Renal pelvis (tissue), 12 donors: ENCODE data around the gene NUP88. TPM values are rescaled to one million over a fixed set of nuclear protein-coding genes. Genes with fewer than 3 reads are reported as not detected.
"Not testable (repeated sequence)": the region's sequence is repeated elsewhere in the genome, so short reads cannot be mapped to it uniquely, and the experiment has no call there.

Source experiments
- DNase-seq: peaks from one replicate; pipeline ENCODE4 v3.0.0-alpha.2; 2013
- long read RNA-seq, 16 experiments: transcript quantifications; one replicate each; lab custom pipeline, GENCODE V29; 2026
- polyA plus RNA-seq, 3 donors: library from polyadenylated mRNA; unstranded; fragments of 120-200 nt; gene quantifications; one replicate each; pipeline ENCODE4 v1.2.1, GENCODE V29; 2013; ENCODE audit not compliant: insufficient read length in 3 of 3

NUP88 gene
- polyA plus RNA-seq = 10 to 100 TPM; 65.0 to 80.9 (median 77.2) TPM
- long read RNA-seq, donor 1, transcript NUP88-207 (17 exons, 2,916 nt) = major isoform, 5 of 13 reads
- long read RNA-seq, donor 1, partial matches to known transcripts = 5 of 13 reads
- long read RNA-seq, donor 1, other reads (novel, unspliced or antisense) = 0 of 13 reads
- long read RNA-seq, donor 2, transcript NUP88-207 (17 exons, 2,916 nt) = major isoform, 10 of 22 reads
- long read RNA-seq, donor 2, partial matches to known transcripts = 10 of 22 reads
- long read RNA-seq, donor 2, other reads (novel, unspliced or antisense) = 0 of 22 reads
- long read RNA-seq, donor 3, partial matches to known transcripts = 0 of 7 reads
- long read RNA-seq, donor 3, other reads (novel, unspliced or antisense) = 0 of 7 reads
- long read RNA-seq, donor 4, transcript NUP88-207 (17 exons, 2,916 nt) = major isoform, 5 of 18 reads
- long read RNA-seq, donor 4, partial matches to known transcripts = 11 of 18 reads
- long read RNA-seq, donor 4, other reads (novel, unspliced or antisense) = 0 of 18 reads
- long read RNA-seq, donor 5, partial matches to known transcripts = 0 of 2 reads
- long read RNA-seq, donor 5, other reads (novel, unspliced or antisense) = 0 of 2 reads
- long read RNA-seq, donor 6, partial matches to known transcripts = 29 of 123 reads
- long read RNA-seq, donor 6, other reads (novel, unspliced or antisense) = 88 of 123 reads
- long read RNA-seq, donor 7, partial matches to known transcripts = 47 of 94 reads
- long read RNA-seq, donor 7, other reads (novel, unspliced or antisense) = 37 of 94 reads
- long read RNA-seq, donor 8, partial matches to known transcripts = 14 of 43 reads
- long read RNA-seq, donor 8, other reads (novel, unspliced or antisense) = 24 of 43 reads
- long read RNA-seq, donor 9, transcript NUP88-207 (17 exons, 2,916 nt) = major isoform, 5 of 21 reads
- long read RNA-seq, donor 9, partial matches to known transcripts = 13 of 21 reads
- long read RNA-seq, donor 9, other reads (novel, unspliced or antisense) = 0 of 21 reads
- long read RNA-seq, donor 10, transcript NUP88-207 (17 exons, 2,916 nt) = major isoform, 5 of 103 reads
- long read RNA-seq, donor 10, partial matches to known transcripts = 21 of 103 reads
- long read RNA-seq, donor 10, other reads (novel, unspliced or antisense) = 73 of 103 reads
- long read RNA-seq, donor 11, transcript NUP88-207 (17 exons, 2,916 nt) = major isoform, 7 of 10 reads
- long read RNA-seq, donor 11, partial matches to known transcripts = 0 of 10 reads
- long read RNA-seq, donor 11, other reads (novel, unspliced or antisense) = 0 of 10 reads
- long read RNA-seq, donor 12, partial matches to known transcripts = 12 of 20 reads
- long read RNA-seq, donor 12, other reads (novel, unspliced or antisense) = 0 of 20 reads
- long read RNA-seq, donor 13, partial matches to known transcripts = 6 of 8 reads
- long read RNA-seq, donor 13, other reads (novel, unspliced or antisense) = 0 of 8 reads
- long read RNA-seq, donor 14 = 0 reads
- long read RNA-seq, donor 15 = 0 reads
- long read RNA-seq, donor 16, partial matches to known transcripts = 13 of 18 reads
- long read RNA-seq, donor 16, other reads (novel, unspliced or antisense) = 0 of 18 reads

GRCh38 chr17:5419356-5419958 lies at the start of gene NUP88:
TSS of gene NUP88 (minus strand) at chr17:5419662. CDS start at chr17:5419650, 12 bp downstream.
- DNase-seq = peak; percentile 99

DNA sequence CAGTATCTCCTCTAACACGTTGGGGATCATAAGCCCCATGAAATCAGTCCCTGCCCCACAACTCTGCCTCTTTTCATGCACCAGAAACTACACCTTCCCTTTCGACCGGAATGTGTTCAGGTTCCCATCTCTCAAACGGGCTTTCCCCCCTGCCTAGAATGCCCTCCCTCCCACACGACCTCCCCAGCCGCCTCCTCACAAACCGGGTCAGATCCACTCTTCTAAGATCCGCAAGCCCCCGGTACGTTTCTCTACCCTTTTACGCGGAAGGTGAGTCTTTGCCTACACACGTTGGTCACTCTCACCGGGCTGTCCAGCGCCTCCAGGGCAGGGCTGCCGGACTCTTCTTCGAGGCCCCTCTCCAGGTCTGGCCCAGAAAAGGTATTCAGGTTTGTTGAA lies 48.6 kb upstream of the NUP88 start:
- DNase-seq = no peak

DNA sequence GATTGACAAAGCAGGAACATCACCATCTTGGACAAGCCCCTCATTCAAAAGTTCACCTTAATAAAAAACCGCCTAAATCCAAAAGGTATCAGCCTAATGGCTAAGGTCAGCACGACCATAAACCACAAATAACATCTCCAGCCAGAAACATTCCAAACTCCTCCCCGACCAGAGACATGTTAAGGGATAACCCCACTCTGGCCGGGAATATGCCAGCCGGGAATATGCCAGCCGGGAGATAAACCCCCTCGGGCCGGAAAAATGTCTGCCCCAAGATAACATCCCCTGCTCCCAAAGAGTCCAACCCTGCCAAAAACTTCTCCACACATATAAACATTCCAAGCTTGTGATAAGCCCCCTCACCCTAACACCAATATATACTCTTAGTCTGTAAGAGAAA lies 48.0 kb upstream of the NUP88 start:
- DNase-seq = no peak

DNA sequence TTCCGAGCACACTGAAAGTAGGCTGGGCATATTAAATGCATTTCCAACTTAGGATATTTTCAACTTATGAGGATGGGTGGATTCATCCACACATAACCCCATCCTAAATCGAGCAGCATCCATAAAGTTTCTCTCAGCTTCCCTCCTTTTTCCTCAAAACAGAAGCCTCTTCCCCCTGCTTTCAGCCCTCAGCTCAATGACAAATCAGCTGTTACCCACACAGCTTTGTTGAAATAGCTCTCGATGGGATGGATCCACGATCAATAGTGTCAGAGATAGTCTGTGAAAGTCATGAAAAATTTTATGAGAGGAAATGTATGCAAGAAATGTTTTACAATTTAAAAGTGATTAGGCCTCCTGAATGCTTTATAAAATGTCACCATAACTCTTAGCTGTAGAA lies 46.8 kb upstream of the NUP88 start:
- no peak for DNase-seq

DNA sequence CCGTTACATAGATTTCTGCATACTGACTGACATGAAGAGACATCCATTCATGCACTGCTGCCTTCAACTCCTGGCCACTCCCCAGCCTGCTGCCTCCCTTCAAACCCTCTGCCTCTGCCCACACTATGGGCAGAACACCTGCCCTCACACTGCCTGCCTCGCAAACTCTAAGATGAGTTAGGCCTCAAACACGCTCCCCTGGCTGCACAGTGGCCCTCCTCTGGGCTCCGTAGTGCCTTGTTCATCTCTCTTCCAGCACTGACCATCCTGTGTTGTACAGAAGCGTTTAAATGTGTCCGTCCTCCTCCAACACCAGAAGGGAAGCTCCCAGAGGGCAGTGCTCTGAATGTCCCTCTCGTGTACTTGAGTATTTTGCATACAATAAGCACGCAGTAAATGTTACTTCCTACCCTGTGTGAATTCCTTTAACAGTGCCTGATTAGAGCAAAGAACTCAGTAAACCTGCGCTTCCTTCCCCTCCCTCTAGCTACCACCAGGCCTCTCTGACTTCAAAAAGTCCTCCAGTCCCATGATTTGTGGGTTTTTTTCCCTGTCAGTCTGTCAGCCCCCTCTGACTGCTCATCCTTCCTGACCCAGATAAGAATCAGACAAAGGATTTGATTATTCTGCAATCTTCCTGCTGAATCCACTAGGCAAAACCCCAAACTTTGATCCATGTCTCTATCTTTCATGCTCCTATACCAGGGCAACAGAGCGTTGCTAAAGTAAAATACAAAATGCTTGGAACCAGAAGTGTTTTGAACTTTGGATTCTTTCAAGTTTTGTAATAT lies 45.5 kb upstream of the NUP88 start:
- DNase-seq = no peak

GRCh38 chr17:5446786-5447185 lies 27.3 kb upstream of the NUP88 start:
- no peak for DNase-seq

DNA sequence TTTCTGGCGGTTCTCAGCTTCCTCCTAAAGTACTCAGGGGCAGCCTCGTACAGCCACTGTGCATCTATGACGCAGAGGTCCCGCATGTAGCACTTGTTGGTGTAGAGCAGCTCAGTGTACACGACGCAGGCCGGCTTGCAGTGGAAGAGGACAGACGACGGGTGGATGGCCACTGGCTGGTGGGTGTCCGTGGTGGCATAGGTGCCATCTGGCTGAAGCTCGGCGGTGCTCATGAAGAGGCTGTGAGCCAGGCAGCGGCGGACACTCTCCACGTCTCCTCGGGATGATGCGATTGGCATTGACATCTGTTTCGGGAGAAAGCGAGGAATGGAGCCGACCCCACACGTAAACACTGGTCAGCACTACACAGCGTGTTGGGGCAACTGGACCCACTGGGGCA lies 24.7 kb upstream of the NUP88 start:
- DNase-seq = no peak

DNA sequence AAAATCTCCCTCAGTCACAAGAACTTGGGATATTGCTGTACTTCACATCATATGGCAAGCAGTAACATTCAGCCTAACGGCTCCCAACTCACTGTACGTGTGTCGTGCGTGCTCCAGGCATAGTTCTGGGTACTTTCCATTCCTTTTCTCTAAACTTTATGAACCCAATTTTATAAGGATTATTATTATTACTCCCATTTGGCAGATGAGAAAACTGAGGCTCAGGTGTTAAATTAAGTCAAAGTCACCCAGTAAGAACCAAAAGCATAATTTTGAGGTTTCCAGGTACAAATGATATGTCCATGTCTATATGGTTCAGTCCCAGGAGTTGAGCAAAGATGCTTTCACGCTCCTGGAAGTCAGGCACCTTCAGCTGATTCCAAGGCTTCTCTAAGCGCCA lies 24.3 kb upstream of the NUP88 start:
- no peak for DNase-seq

GRCh38 chr17:5439446-5439764 lies 19.9 kb upstream of the NUP88 start:
- DNase-seq = no peak

- DNase-seq = peak; percentile 92
Measured at GRCh38 chr17:5438716-5439445, 19.4 kb upstream of the NUP88 start, which contains the start of gene C1QBP. TSS of gene C1QBP (minus strand) at chr17:5439155. CDS start at chr17:5439073, 82 bp downstream.

GRCh38 chr17:5437721-5438317 lies 18.4 kb upstream of the NUP88 start:
- no peak for DNase-seq

- not testable (repeated sequence) for DNase-seq
Measured at GRCh38 chr17:5435781-5436315, 16.4 kb upstream of the NUP88 start.

- DNase-seq = no peak
Measured at GRCh38 chr17:5434984-5435383, 15.5 kb upstream of the NUP88 start.

GRCh38 chr17:5431949-5432556 lies 12.6 kb upstream of the NUP88 start:
- no peak for DNase-seq

DNA sequence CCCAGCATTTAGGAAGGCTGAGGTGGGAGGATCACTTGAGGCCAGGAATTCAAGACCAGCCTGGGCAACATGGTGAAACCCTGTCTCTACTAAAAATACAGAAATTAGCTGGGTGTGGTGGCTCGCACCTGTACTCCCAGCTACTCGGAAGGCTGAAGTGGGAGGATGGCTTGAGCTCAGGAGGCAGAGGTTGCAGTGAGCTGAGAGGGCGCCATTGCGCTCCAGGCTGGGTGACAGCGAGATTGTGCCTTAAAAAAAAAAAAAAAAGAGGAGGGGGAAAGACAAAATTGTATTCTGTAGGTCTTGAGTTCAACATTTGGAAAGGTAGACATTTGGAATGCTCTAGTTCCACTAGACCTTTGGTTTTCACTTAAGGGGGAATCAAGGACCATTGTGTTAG lies 11.8 kb upstream of the NUP88 start:
- not testable (repeated sequence) for DNase-seq

GRCh38 chr17:5430413-5430999 lies 11.0 kb upstream of the NUP88 start:
- DNase-seq = no peak

GRCh38 chr17:5429191-5429887 lies 9.9 kb upstream of the NUP88 start:
- no peak for DNase-seq
